Endothelial cell (in vitro differentiated cells): ENCODE measurements around the gene FRAT2. TPM values are rescaled to one million over a fixed set of nuclear protein-coding genes. Genes with fewer than 3 reads are reported as not detected.

Experiments
- DNase-seq: peaks from one replicate; pipeline ENCODE4 v3.0.0; 2021; ENCODE audit warnings: low spot score
- H3K27ac Mint-ChIP-seq: one replicate; pipeline ENCODE4 v1.8.0; 2021; ENCODE audit warnings: mixed read lengths, inconsistent platforms; ENCODE audit not compliant: unreplicated experiment
- H3K27me3 Mint-ChIP-seq: one replicate; pipeline ENCODE4 v1.8.0; 2021; ENCODE audit warnings: mild to moderate bottlenecking, moderate library complexity, mixed read lengths, inconsistent platforms; ENCODE audit not compliant: unreplicated experiment
- H3K36me3 Mint-ChIP-seq: one replicate; pipeline ENCODE4 v1.8.0; 2021; ENCODE audit warnings: mild to moderate bottlenecking, low read depth, mixed read lengths, inconsistent platforms; ENCODE audit not compliant: unreplicated experiment
- H3K4me1 Mint-ChIP-seq: one replicate; pipeline ENCODE4 v1.8.0; 2021; ENCODE audit warnings: mild to moderate bottlenecking, mixed read lengths, inconsistent platforms; ENCODE audit not compliant: unreplicated experiment
- H3K4me3 Mint-ChIP-seq: one replicate; pipeline ENCODE4 v1.8.0; 2021; ENCODE audit warnings: mild to moderate bottlenecking, mixed read lengths, inconsistent platforms; ENCODE audit not compliant: unreplicated experiment
- H3K9me3 Mint-ChIP-seq: one replicate; pipeline ENCODE4 v1.8.0; 2021; ENCODE audit warnings: mixed read lengths, inconsistent platforms; ENCODE audit not compliant: unreplicated experiment
- CTCF ChIP-seq: fragments of 200-600 bp; sonication (generic); IDR thresholded peaks from one replicate; pipeline ENCODE4 v1.5.0; 2021; ENCODE audit warnings: antibody characterized with exemption; ENCODE audit not compliant: unreplicated experiment
- total RNA-seq: library from RNA; stranded (reverse); fragmentation: NEBNext Ultra II Directional; extraction: Animal tissue kit (Norgen Biotek cat#: 25700); gene quantifications from one replicate; pipeline ENCODE4 v1.2.1, GENCODE V29; 2021; ENCODE audit not compliant: unreplicated experiment

Gene FRAT2
- total RNA-seq, 1 donor from 2014 or later = 25.6 TPM

GRCh38 chr10:97325754-97326153 is 8.8 kb downstream of the FRAT2 start:
- no peak overlapping the region for H3K4me3 Mint-ChIP-seq
- H3K27ac Mint-ChIP-seq = no peak overlapping the region

GRCh38 chr10:97323501-97323900 is 11.0 kb downstream of the FRAT2 start:
- no peaks in the 10 kb centered on the region for H3K9me3 Mint-ChIP-seq
- TF ChIP-seq CTCF = no peak
- peaks cover 7% of the 10 kb centered on the region for H3K36me3 Mint-ChIP-seq
- peaks cover 23% of the 10 kb centered on the region for H3K4me1 Mint-ChIP-seq
- DNase-seq = no peak
- H3K27me3 Mint-ChIP-seq = peaks cover 21% of the 10 kb centered on the region
- H3K27ac Mint-ChIP-seq = no peak overlapping the region
- no peak overlapping the region for H3K4me3 Mint-ChIP-seq

More at GRCh38 chr10:97325754-97326153, 8.8 kb downstream of the FRAT2 start:
- Mint-ChIP-seq H3K9me3 (no peaks in the 10 kb centered on the region), H3K36me3 (peaks cover 14% of the 10 kb centered on the region), H3K27me3 (peaks cover 10% of the 10 kb centered on the region), H3K4me1 (peaks cover 12% of the 10 kb centered on the region)
- DNase-seq = no peak
- TF ChIP-seq CTCF = no peak

- Mint-ChIP-seq H3K36me3 (no peaks in the 10 kb centered on the region), H3K4me3 (peak overlapping the region; percentile 86), H3K9me3 (no peaks in the 10 kb centered on the region), H3K4me1 (peaks cover 31% of the 10 kb centered on the region), H3K27me3 (peaks cover 30% of the 10 kb centered on the region), H3K27ac (peak overlapping the region; percentile 72)
- DNase-seq = no peak
- TF ChIP-seq CTCF = no peak
Observed at GRCh38 chr10:97321804-97322190, 12.7 kb downstream of the FRAT2 start.

- H3K4me1 Mint-ChIP-seq = peaks cover 31% of the 10 kb centered on the region
- no peaks in the 10 kb centered on the region for H3K9me3 Mint-ChIP-seq
- no peaks in the 10 kb centered on the region for H3K36me3 Mint-ChIP-seq
- TF ChIP-seq CTCF = no peak
- peaks cover 26% of the 10 kb centered on the region for H3K27me3 Mint-ChIP-seq
- DNase-seq = peak; percentile 60
- H3K4me3 Mint-ChIP-seq = peak overlapping the region; percentile 86
- peak overlapping the region; percentile 72 for H3K27ac Mint-ChIP-seq
Observed at GRCh38 chr10:97321032-97321803, 13.3 kb downstream of the FRAT2 start.

- peaks cover 31% of the 10 kb centered on the region for H3K4me1 Mint-ChIP-seq
- H3K27ac Mint-ChIP-seq = peak overlapping the region; percentile 72
- DNase-seq = no peak
- H3K9me3 Mint-ChIP-seq = no peaks in the 10 kb centered on the region
- no peaks in the 10 kb centered on the region for H3K36me3 Mint-ChIP-seq
- peak overlapping the region; percentile 86 for H3K4me3 Mint-ChIP-seq
- peaks cover 26% of the 10 kb centered on the region for H3K27me3 Mint-ChIP-seq
- TF ChIP-seq CTCF = no peak
Observed at GRCh38 chr10:97320480-97321031, 14.0 kb downstream of the FRAT2 start.
